IMR-90 (cell line): ENCODE measurements around the gene NUP210. TPM values are rescaled to one million over a fixed set of nuclear protein-coding genes. Genes with fewer than 3 reads are reported as not detected.

Source experiments
- ATAC-seq: fragments of 200-7000 bp; cut with Tn5 transposase; 2 replicates; pipeline ENCODE4 v1.9.1; 2020; ENCODE audit warnings: low read depth, mild to moderate bottlenecking, moderate library complexity
- BruUV-seq: library from RNA; stranded (reverse); fragments of 400-500 nt; replicated peaks from 2 replicates; lab custom pipeline; 2021; lab: Mats Ljungman, UMichigan
- CTCF ChIA-PET: fragments of 300-600 bp; formaldehyde crosslinking; extraction: SDS; loops from one replicate; lab custom pipeline; 2021; ENCODE audit warnings: antibody characterized with exemption; lab: Yijun Ruan, JAX
- POLR2A ChIA-PET: fragments of 300-600 bp; sonication (Branson Sonifier 250); formaldehyde crosslinking; loops from one replicate; lab custom pipeline; 2022; ENCODE audit warnings: antibody characterized with exemption; ENCODE audit not compliant: unreplicated experiment; lab: Charles Lee
- DNase-seq: peaks from one replicate; pipeline ENCODE4 v3.0.0; 2013
- H2AFZ ChIP-seq: replicated peaks from 2 replicates; pipeline ENCODE3; 2013; ENCODE audit warnings: low read length, mild to moderate bottlenecking; ENCODE audit not compliant: poor library complexity
- H2AK5ac ChIP-seq: 2 replicates; pipeline ENCODE4 v1.6.1; 2013; ENCODE audit warnings: low read depth, low read length, inconsistent platforms
- H2AK9ac ChIP-seq: replicated peaks from 2 replicates; pipeline ENCODE3; 2013; ENCODE audit warnings: mild to moderate bottlenecking, low read depth, low read length, moderate library complexity; ENCODE audit not compliant: poor library complexity
- H2BK120ac ChIP-seq: 2 replicates; pipeline ENCODE4 v1.6.1; 2013; ENCODE audit warnings: low read depth, low read length, inconsistent platforms
- H2BK15ac ChIP-seq: 3 replicates; pipeline ENCODE4 v1.6.1; 2013; ENCODE audit warnings: low read depth, low read length, inconsistent platforms
- H2BK20ac ChIP-seq: 2 replicates; pipeline ENCODE4 v1.6.1; 2013; ENCODE audit warnings: low read depth, mild to moderate bottlenecking, inconsistent platforms, low read length, moderate library complexity
- H2BK5ac ChIP-seq: 2 replicates; pipeline ENCODE4 v1.6.1; 2013; ENCODE audit warnings: mild to moderate bottlenecking, low read depth, low read length, inconsistent platforms; ENCODE audit not compliant: poor library complexity, severe bottlenecking
- H3K14ac ChIP-seq: replicated peaks from 2 replicates; pipeline ENCODE4 v1.6.1; 2013; ENCODE audit warnings: low read depth, low read length, inconsistent platforms
- H3K18ac ChIP-seq: 2 replicates; pipeline ENCODE4 v1.6.1; 2013; ENCODE audit warnings: low read depth, low read length, control low read depth
- H3K23ac ChIP-seq: 2 replicates; pipeline ENCODE4 v1.6.1; 2013; ENCODE audit warnings: low read depth, low read length, inconsistent platforms
- H3K27ac ChIP-seq: 2 replicates; pipeline ENCODE4 v1.5.1; 2013; ENCODE audit warnings: mild to moderate bottlenecking, control low read depth, low read length; ENCODE audit not compliant: insufficient read depth
- H3K27me3 ChIP-seq: 2 replicates; pipeline ENCODE4 v1.6.1; 2013; ENCODE audit warnings: low read length; ENCODE audit not compliant: control insufficient read depth, insufficient read depth
- H3K36me3 ChIP-seq: 2 replicates; pipeline ENCODE4 v1.6.1; 2013; ENCODE audit warnings: low read length, mixed read lengths; ENCODE audit not compliant: control insufficient read depth, insufficient read depth
- H3K4ac ChIP-seq: 2 replicates; pipeline ENCODE4 v1.6.1; 2013; ENCODE audit warnings: low read depth, low read length, inconsistent platforms
- H3K4me1 ChIP-seq: 2 replicates; pipeline ENCODE4 v1.6.1; 2013; ENCODE audit warnings: low read length, mixed read lengths; ENCODE audit not compliant: control insufficient read depth, insufficient read depth
- H3K4me2 ChIP-seq: 2 replicates; pipeline ENCODE4 v1.6.1; 2013; ENCODE audit warnings: low read depth, mild to moderate bottlenecking, control low read depth, low read length, moderate library complexity
- H3K4me3 ChIP-seq: 2 replicates; pipeline ENCODE4 v1.5.1; 2013; ENCODE audit warnings: low read depth, mild to moderate bottlenecking, control low read depth, low read length, moderate library complexity; ENCODE audit not compliant: insufficient read depth
- H3K56ac ChIP-seq: 2 replicates; pipeline ENCODE4 v1.6.1; 2013; ENCODE audit warnings: low read length, inconsistent platforms; ENCODE audit not compliant: insufficient read depth; ENCODE audit errors: extremely low read depth
- H3K79me1 ChIP-seq, 2 experiments: 2 replicates each; pipeline ENCODE4 v1.6.1; 2013; ENCODE audit warnings: low read length in 2 of 2, inconsistent platforms in 1 of 2, low read depth in 1 of 2
- H3K9ac ChIP-seq: 2 replicates; pipeline ENCODE4 v1.6.1; 2013; ENCODE audit warnings: low read depth, low read length, control low read depth
- H3K9me1 ChIP-seq: 2 replicates; pipeline ENCODE4 v1.6.1; 2013; ENCODE audit warnings: low read length, inconsistent platforms; ENCODE audit not compliant: insufficient read depth
- H3K9me3 ChIP-seq: 2 replicates; pipeline ENCODE4 v1.6.1; 2013; ENCODE audit warnings: low read length; ENCODE audit not compliant: control insufficient read depth, insufficient read depth
- H4K20me1 ChIP-seq: 2 replicates; pipeline ENCODE4 v1.6.1; 2013; ENCODE audit warnings: low read length, inconsistent platforms; ENCODE audit not compliant: insufficient read depth
- H4K5ac ChIP-seq: 2 replicates; pipeline ENCODE4 v1.6.1; 2013; ENCODE audit warnings: mild to moderate bottlenecking, low read depth, low read length, control low read depth
- H4K8ac ChIP-seq, 2 experiments: 2 replicates each; pipeline ENCODE4 v1.6.1; 2013; ENCODE audit warnings: low read depth in 2 of 2, low read length in 2 of 2, control low read depth in 1 of 2, inconsistent platforms in 1 of 2
- H4K91ac ChIP-seq: 2 replicates; pipeline ENCODE4 v1.6.1; 2013; ENCODE audit warnings: low read depth, low read length, inconsistent platforms; ENCODE audit not compliant: insufficient read depth
- MAZ ChIP-seq: IDR thresholded peaks from 2 replicates; pipeline ENCODE4 v1.6.1; 2012; ENCODE audit warnings: low read depth, mild to moderate bottlenecking, low read length, improper control_type of control experiment, moderate library complexity, borderline replicate concordance
- NFE2L2 ChIP-seq: fragments of 150-350 bp; IDR thresholded peaks from 2 replicates; pipeline ENCODE4 v1.6.1; 2016; ENCODE audit warnings: low read depth, mild to moderate bottlenecking, low read length
- WGBS, 2 experiments: methylation state at CpG; one replicate each; pipeline versions ENCODE4 v1.1.5 to v1.1.7; 2013; ENCODE audit warnings: missing lambda C conversion rate in 2 of 2; ENCODE audit not compliant: insufficient read length in 1 of 2; ENCODE audit errors: extremely low coverage in 2 of 2; 5-methylcytosine and 5-hydroxymethylcytosine counted together
- dilution Hi-C: fragments of 300-500 bp; cut with HindIII; formaldehyde crosslinking; loops from one replicate; pipeline ENCODE4 v1.14.3; 2018; ENCODE audit warnings: low sequenced_read_pairs; ENCODE audit not compliant: unreplicated experiment
- in situ Hi-C: fragments of 300-500 bp; cut with MboI; formaldehyde crosslinking; loops from 3 replicates; pipeline ENCODE4 v1.14.3; 2019; ENCODE audit warnings: low sequenced_read_pairs, inconsistent platforms, mixed read lengths
- intact Hi-C: fragments of 100-400 bp; cut with micrococcal nuclease; formaldehyde crosslinking; loops from 2 replicates; pipeline ENCODE4 v1.10.0; 2022
- polyA plus RNA-seq, 3 experiments: library from polyadenylated mRNA; depleted of rRNA; stranded (reverse); fragments of >200 nt; gene quantifications; 2 replicates each; pipeline ENCODE4 v1.2.3, GENCODE V29; 2012; ENCODE audit warnings: low replicate concordance in 1 of 3
- total RNA-seq: library from RNA; depleted of rRNA; stranded (reverse); fragments of >200 nt; gene quantifications from 2 replicates; pipeline ENCODE4 v1.2.3, GENCODE V29; 2012

Gene NUP210
- total and polyA plus RNA-seq, 2 of the 4 experiments (the other 2 are of a cell fraction) = under 0.01 to 0.03 TPM

GRCh38 chr3:13403213-13403819 lies 16.8 kb downstream of the NUP210 start:
- ChIA-PET CTCF (no interaction called here), POLR2A (no interaction called here)
- no peaks in the 10 kb centered on the region for H3K4me1 ChIP-seq
- peaks cover 10% of the 10 kb centered on the region for H3K9me3 ChIP-seq
- H4K5ac ChIP-seq = no peak overlapping the region
- no peak overlapping the region for H4K91ac ChIP-seq
- no peak overlapping the region for H2AK5ac ChIP-seq
- no peak overlapping the region for H2AK9ac ChIP-seq
- H2AFZ ChIP-seq = no peak overlapping the region
- no peak overlapping the region for H3K56ac ChIP-seq
- H4K20me1 ChIP-seq = no peaks in the 10 kb centered on the region
- no peak overlapping the region for H4K8ac ChIP-seq
- H3K4me2 ChIP-seq = no peak overlapping the region
- ATAC-seq (no peak), DNase-seq (no peak)
- in situ Hi-C loops = no loop called here
- no peak overlapping the region for H3K4me3 ChIP-seq
- H3K14ac ChIP-seq = no peak overlapping the region
- no peak overlapping the region for H3K4ac ChIP-seq
- H2BK20ac ChIP-seq = no peak overlapping the region
- peaks cover 2% of the 10 kb centered on the region for H3K27me3 ChIP-seq
- TF ChIP-seq MAZ = no peak
- no peak for TF ChIP-seq NFE2L2
- no peak overlapping the region for H3K18ac ChIP-seq
- no peak overlapping the region for H3K27ac ChIP-seq
- H2BK5ac ChIP-seq = no peak overlapping the region
- H2BK120ac ChIP-seq = no peak overlapping the region
- no peaks in the 10 kb centered on the region for H3K36me3 ChIP-seq
- H2BK15ac ChIP-seq = no peak overlapping the region
- no peak overlapping the region for H3K9ac ChIP-seq
- H3K9me1 ChIP-seq = no peaks in the 10 kb centered on the region
- H3K23ac ChIP-seq = no peak overlapping the region
- no peaks in the 10 kb centered on the region for H3K79me1 ChIP-seq
- 55% methylated on average over 4 of the region's 9 CpGs; no CpG with 5 or more reads in 1 of the 2 experiments for WGBS, 2 experiments
- no TSS peak for BruUV-seq
- intact Hi-C loops = no loop called here
- dilution Hi-C loops = no loop called here
